ENCODE measurements around the gene PRR20G.

The PRR20G gene

DNA sequence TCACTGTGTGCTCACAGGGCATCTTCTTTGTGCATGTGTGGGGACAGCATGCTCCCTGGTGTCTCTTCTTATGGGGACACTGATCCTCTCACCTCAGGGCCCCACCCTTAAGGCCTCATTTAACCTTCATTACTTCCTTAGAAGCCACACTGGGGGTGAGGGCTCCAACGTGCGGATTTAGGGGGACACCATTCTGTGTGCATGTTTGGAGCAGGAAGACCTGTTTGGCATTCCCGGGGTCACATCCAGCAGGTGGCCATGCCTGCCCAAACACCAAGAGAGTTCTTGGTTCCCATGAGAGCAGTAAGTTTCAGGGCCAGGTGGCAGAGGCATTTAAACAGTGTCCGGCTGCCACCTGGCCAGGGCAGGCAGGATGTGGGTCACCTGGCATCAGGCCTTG lies 24.8 kb downstream of the PRR20G start:
- no peak for DNase-seq (ENCODE audit: low spot score)

GRCh38 chr3:127262533-127262932 lies 25.3 kb downstream of the PRR20G start:
- no peak for DNase-seq (ENCODE audit: low spot score)

- no peak for DNase-seq (ENCODE audit: low spot score)
Observed at GRCh38 chr3:127261925-127262324, 25.9 kb downstream of the PRR20G start.

GRCh38 chr3:127260826-127261555 lies 26.9 kb downstream of the PRR20G start:
- DNase-seq (ENCODE audit: low spot score) = no peak

GRCh38 chr3:127260416-127260815 lies 27.4 kb downstream of the PRR20G start:
- no peak for DNase-seq (ENCODE audit: low spot score)

DNA sequence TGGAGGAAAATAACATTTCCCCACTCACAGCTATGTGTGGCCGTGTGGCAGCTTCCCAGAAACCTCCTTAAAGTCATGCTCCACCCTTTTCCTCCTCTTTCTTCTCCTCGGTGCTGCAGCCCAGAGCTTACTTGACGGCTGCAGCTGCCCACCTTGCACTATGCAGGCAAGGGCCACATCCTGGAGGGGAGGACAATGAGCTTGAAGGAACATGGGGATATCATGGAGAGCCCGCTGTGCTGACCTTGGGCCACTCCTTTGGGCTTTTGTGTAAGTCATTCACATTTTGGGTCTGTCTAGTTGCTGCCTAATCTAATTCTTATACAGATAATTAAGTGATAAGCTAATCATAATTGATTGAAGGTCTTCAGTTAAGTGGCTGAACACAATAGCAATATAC lies 28.0 kb downstream of the PRR20G start:
- DNase-seq (ENCODE audit: low spot score) = no peak

GRCh38 chr3:127258733-127259132 lies 29.1 kb downstream of the PRR20G start:
- DNase-seq (ENCODE audit: low spot score) = no peak

- DNase-seq (ENCODE audit: low spot score) = no peak
Observed at GRCh38 chr3:127257351-127257750, 30.5 kb downstream of the PRR20G start.

DNA sequence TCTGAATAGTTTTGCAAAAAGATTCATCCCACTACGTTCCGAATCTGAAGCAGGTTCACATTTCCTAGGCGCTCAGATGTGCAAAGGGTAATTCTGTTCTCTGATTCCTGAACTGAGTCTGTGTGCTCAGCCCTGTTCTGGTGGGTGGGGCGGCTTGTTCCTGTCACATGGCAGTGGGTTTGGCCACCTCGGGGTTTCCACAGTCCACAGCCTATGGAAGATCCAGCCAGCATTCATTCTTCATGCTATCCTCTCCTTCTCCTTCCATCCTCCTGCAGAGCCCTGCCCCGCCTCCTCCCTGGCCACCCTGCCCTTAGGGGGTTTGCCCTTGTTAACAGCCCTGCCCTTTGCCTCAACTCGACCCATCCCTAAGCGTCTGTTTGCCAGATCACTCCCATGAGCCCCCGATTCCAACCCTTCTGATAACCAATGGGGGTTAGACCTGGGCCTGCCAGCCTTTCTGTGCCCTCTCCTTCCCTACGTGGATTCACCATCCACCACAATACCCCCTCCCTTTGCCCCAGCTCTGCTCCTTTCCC lies 31.0 kb downstream of the PRR20G start:
- DNase-seq (ENCODE audit: low spot score) = no peak

GRCh38 chr3:127256138-127256537 lies 31.7 kb downstream of the PRR20G start:
- DNase-seq (ENCODE audit: low spot score) = no peak

GRCh38 chr3:127255516-127255915 lies 32.3 kb downstream of the PRR20G start:
- no peak for DNase-seq (ENCODE audit: low spot score)

DNA sequence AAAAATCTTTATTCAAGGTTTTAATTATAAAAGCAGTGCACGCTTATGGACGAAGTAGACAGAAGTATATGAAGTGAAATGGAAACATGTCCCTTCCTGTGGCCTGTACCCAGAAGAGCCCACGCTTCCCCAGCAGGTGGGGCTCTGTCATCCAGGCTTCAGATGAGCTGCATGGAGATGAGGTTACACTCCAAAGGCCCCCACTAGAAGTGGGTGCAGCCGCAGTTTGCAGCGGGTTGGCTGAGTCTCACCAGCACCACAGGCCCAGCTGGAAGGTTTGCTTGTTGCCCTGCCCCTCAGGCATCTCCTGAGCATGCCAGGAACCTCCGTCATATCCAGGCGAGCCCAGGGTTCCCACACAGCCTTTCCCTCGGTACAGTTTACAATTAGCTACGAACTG lies 33.1 kb downstream of the PRR20G start:
- no peak for DNase-seq (ENCODE audit: low spot score)

- no peak for DNase-seq (ENCODE audit: low spot score)
Observed at GRCh38 chr3:127254033-127254644, 33.7 kb downstream of the PRR20G start.

DNA sequence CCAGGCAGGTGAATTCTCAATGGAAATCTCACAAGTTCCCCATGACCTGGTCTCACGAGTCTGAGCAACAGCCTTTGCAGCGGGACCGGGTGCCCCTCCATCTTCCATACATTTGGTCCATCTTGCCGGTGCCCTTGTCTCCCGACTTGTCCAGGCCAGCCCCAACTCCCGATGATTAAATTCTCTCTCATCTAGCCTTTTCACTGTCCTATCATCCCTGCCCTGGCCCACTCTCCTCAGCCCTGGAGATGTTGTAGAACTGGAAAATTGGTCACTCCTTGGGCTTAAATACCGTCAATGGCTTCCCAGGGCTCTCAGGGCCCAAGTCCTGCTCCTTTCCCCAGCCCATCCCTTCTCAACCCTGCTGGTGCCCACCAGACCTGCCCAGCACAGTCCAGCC lies 34.4 kb downstream of the PRR20G start:
- no peak for DNase-seq (ENCODE audit: low spot score)

DNA sequence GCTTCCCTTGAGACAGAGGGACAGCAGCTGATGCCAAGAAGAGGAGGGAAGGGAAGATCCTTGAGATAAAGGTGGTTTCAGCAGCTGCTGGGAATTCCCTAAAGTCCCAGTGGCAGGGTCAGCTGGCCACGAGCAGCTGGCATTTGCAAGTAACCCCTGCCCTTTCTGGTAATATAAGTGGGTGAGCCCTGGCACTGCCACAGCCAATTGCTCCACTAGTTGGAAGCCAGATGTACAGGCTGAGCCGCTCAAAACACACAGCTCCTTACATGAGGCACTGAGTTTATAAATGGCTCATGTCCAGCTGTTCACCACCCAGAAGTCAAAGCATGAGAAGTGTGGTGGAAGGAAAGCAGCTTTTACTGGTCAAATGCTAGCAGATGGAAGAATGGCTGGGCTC lies 35.4 kb downstream of the PRR20G start:
- DNase-seq (ENCODE audit: low spot score) = no peak

GRCh38 chr3:127250032-127250431 lies 37.8 kb downstream of the PRR20G start:
- no peak for DNase-seq (ENCODE audit: low spot score)

- DNase-seq (ENCODE audit: low spot score) = no peak
Observed at GRCh38 chr3:127247292-127247691, 40.6 kb downstream of the PRR20G start.

DNA sequence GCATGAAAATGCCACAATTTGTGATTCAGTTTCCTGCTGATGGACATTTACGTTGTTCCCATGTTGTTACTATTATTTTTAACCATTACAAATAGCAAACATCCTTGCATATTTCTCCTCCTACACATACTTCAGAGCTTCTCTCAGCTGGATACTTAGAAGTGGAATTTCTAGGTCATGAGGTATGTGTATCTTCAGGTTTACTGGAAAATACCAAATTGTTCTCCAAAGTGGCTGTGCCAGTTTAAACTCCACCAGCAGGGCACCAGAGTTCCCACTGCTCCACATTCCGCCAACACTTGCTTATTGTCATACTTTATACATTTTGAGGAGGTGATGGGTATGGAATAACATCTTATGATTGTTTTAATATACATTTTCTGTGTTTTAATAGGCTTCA lies 49.2 kb downstream of the PRR20G start:
- DNase-seq (ENCODE audit: low spot score) = no peak

DNA sequence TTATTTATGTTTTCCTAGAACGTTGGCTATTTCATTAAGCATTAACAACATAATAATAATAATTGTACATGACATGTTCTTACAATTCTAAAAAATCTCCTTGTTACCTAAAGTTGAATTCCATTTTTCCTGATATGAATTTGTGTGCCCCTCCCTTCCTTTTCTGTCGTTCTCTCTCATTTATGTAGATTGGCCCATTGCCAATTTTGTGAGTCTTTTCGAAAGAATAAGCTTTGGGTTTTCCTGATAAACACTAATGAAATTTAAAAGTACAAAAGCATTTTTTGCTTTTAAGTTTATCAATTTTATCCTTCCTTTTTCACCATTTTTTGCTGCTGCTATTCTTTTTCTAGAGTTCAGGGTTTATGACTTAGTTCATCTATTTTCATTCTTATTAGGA lies 50.0 kb downstream of the PRR20G start:
- no peak for DNase-seq (ENCODE audit: low spot score)

GRCh38 chr3:127235706-127236105 lies 52.1 kb downstream of the PRR20G start:
- no peak for DNase-seq (ENCODE audit: low spot score)

GRCh38 chr3:127234778-127235177 lies 53.1 kb downstream of the PRR20G start:
- DNase-seq (ENCODE audit: low spot score) = no peak
